WI38 (cell line): Measurements from ENCODE around the gene IL16.
A peak's percentile ranks its signal among the peaks of the same experiment; 100 is the strongest.

Experiments
- H3K4me3 ChIP-seq: 2 replicates; pipeline ENCODE4 v1.5.1; 2011; ENCODE audit warnings: low read depth, mild to moderate bottlenecking, control low read depth, low read length
- CTCF ChIP-seq: IDR thresholded peaks from 2 replicates; pipeline ENCODE4 v1.5.1; 2012; ENCODE audit warnings: low read depth, mild to moderate bottlenecking, control low read depth, low read length

The IL16 gene

GRCh38 chr15:81255958-81256320, 59.3 kb downstream of the IL16 start:
- no peak for TF ChIP-seq CTCF

GRCh38 chr15:81256916-81257315, 60.2 kb downstream of the IL16 start:
- peak; percentile 20; the same call in 1 of the 2 replicates for TF ChIP-seq CTCF

More at GRCh38 chr15:81255958-81256320, 59.3 kb downstream of the IL16 start:
- H3K4me3 ChIP-seq = no peak overlapping the region

GRCh38 chr15:81257435-81257834, 60.8 kb downstream of the IL16 start:
- TF ChIP-seq CTCF = no peak
- no peak overlapping the region for H3K4me3 ChIP-seq

More at GRCh38 chr15:81256916-81257315, 60.2 kb downstream of the IL16 start:
- H3K4me3 ChIP-seq = no peak overlapping the region

GRCh38 chr15:81258455-81258854, 61.8 kb downstream of the IL16 start:
- TF ChIP-seq CTCF = no peak
- H3K4me3 ChIP-seq = no peak overlapping the region

- TF ChIP-seq CTCF = no peak
- H3K4me3 ChIP-seq = no peak overlapping the region
Observed at GRCh38 chr15:81259760-81260298, 63.1 kb downstream of the IL16 start.

GRCh38 chr15:81261172-81261811, 64.6 kb downstream of the IL16 start:
- no peak for TF ChIP-seq CTCF
- no peak overlapping the region for H3K4me3 ChIP-seq

- TF ChIP-seq CTCF = no peak
- no peak overlapping the region for H3K4me3 ChIP-seq
Observed at GRCh38 chr15:81263477-81263876, 66.8 kb downstream of the IL16 start.
